ENCODE results near the gene ARHGEF1. TPM values are rescaled to one million over a fixed set of nuclear protein-coding genes. Genes with fewer than 3 reads are reported as not detected.

The ARHGEF1 gene, protein sequence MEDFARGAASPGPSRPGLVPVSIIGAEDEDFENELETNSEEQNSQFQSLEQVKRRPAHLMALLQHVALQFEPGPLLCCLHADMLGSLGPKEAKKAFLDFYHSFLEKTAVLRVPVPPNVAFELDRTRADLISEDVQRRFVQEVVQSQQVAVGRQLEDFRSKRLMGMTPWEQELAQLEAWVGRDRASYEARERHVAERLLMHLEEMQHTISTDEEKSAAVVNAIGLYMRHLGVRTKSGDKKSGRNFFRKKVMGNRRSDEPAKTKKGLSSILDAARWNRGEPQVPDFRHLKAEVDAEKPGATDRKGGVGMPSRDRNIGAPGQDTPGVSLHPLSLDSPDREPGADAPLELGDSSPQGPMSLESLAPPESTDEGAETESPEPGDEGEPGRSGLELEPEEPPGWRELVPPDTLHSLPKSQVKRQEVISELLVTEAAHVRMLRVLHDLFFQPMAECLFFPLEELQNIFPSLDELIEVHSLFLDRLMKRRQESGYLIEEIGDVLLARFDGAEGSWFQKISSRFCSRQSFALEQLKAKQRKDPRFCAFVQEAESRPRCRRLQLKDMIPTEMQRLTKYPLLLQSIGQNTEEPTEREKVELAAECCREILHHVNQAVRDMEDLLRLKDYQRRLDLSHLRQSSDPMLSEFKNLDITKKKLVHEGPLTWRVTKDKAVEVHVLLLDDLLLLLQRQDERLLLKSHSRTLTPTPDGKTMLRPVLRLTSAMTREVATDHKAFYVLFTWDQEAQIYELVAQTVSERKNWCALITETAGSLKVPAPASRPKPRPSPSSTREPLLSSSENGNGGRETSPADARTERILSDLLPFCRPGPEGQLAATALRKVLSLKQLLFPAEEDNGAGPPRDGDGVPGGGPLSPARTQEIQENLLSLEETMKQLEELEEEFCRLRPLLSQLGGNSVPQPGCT
- polyA plus RNA-seq, result 100 to 1,000 TPM in 1 of 3 donors, 10 to 100 TPM in 2; 39.4 to 131 (median 89.0) TPM

DNA sequence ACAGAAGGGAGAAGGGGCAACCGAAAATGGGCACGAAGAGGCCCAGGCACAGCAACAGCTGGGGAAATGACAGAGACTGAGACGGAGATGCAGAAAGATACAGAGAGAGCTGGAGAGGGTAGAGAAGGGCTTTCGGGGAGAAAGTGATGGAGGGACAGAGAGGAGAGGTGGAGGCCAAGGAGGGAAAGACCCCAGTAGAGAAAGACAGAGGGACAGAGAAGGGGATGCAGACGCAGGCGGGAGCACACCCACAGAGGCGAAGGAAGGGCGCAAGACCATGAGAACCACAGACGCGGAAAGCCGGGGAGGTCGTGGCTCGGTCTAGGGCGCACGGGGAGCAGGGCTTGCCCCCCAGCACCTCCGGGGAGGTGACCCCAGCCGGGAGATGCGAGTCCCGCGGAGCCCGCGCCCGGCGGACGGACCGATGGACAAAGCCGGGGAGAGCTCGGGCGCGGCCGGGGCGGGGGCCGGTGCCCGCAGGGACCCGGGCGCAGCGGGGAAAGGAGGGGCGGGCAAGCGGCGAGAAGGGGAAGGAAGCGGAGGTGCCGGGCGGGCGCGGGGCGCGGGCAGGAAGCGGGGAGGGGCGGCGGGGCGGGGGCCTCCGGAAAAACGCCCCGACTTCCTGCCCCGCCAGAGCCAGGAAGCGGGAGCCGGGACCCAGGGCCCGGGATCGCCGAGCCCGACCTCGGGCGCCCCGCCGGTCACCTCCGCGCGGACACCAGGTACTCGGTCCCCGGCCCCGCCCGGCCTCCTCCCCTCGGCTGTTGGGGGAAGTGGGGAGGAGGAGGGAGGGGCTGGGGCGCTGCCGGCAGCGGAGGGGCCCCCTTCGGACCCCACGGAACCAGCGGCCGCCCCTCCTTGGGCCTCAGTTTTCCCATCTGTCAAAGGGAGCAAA is at the start of gene ARHGEF1:
Gene ARHGEF1 (plus strand): TSS at position 617 of the 895 bp plus-strand sequence. CDS start 4,899 bp downstream, outside the sequence.
- 1 to 8% (median 1%) methylated on average over 31 to 78 of the region's 80 CpGs for WGBS, 3 donors
- H3K27ac ChIP-seq (ENCODE audit: low read depth, low read length), result peak within 1 kb of the TSS; percentile 21

GRCh38 chr19:41837981-41838708 is 44.8 kb upstream of the ARHGEF1 start:
- no peak overlapping the region for H3K27ac ChIP-seq (ENCODE audit: low read depth, low read length)
- 44 to 61% (median 56%) methylated on average over 13 of the region's 13 CpGs for WGBS, 3 donors

- H3K27ac ChIP-seq (ENCODE audit: low read depth, low read length), result no peak overlapping the region
- WGBS, 3 donors, result 43 to 70% (median 58%) methylated on average over 2 of the region's 2 CpGs
These were observed 43.8 kb upstream of the ARHGEF1 start for GRCh38 chr19:41839211-41839610.

DNA sequence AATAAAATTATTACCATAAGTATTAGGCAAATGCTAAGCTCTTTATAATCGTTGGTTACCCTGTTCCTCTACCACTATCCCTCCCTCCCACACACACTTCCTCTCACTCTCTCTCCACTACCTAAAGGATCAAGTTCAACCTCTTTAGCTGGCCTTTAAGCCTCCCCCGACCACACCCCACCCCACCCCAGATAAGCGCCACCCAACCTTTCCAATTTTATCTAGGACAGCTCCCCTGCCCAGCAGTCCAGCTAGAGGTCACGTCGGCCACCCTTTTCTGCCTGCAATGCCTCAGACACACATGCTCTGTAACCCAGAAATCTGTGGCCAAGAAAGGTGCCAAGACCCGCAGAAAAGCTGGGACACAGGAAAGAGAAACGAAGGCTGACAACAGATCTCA is 39.6 kb upstream of the ARHGEF1 start:
- 46 to 60% (median 58%) methylated on average over 7 of the region's 7 CpGs for WGBS, 3 donors

DNA sequence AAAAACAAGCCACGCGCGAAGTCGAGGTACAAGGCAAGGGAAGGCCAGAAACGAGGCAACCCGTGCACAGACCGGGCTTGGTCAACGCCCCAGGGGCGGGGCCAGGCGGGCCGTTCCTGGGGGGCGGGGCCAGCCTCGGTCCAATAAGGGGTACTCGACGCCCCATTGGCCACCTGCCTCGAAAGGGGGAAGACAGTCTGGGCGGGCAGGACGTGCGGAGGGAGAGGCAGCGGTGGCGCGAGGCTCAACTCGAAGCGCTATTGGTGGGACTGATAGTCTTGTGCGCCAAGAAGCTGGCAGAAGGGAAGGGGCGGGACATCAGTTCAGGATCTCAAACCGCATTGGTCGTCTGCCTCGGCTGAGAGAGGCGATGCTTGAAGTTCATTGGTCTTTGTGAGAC is 38.4 kb upstream of the ARHGEF1 start, which contains the start of gene LYPD4:
Gene LYPD4 (minus strand): TSS at position 83 of the 400 bp plus-strand sequence. CDS start 5,398 bp downstream, outside the sequence.
- no peak within 1 kb of the TSS for H3K27ac ChIP-seq (ENCODE audit: low read depth, low read length)
- 79 to 88% (median 84%) methylated on average over 30 of the region's 30 CpGs for WGBS, 3 donors

More for the DNA sequence above, 39.6 kb upstream of the ARHGEF1 start:
- H3K27ac ChIP-seq (ENCODE audit: low read depth, low read length), result no peak overlapping the region

- H3K27ac ChIP-seq (ENCODE audit: low read depth, low read length), result no peak within 1 kb of the TSS
- 98 to 100% (median 100%) methylated on average over 3 of the region's 3 CpGs for WGBS, 3 donors
These were observed 38.2 kb upstream of the ARHGEF1 start, which contains the start of gene DMRTC2 for GRCh38 chr19:41845001-41845050. TSS of gene DMRTC2 (plus strand) at chr19:41845042. CDS start at chr19:41847429, 2,387 bp downstream.

- 86 to 90% (median 89%) methylated on average over 23 of the region's 23 CpGs for WGBS, 3 donors
- H3K27ac ChIP-seq (ENCODE audit: low read depth, low read length), result no peak overlapping the region
These were observed 37.9 kb upstream of the ARHGEF1 start for GRCh38 chr19:41845051-41845590.

DNA sequence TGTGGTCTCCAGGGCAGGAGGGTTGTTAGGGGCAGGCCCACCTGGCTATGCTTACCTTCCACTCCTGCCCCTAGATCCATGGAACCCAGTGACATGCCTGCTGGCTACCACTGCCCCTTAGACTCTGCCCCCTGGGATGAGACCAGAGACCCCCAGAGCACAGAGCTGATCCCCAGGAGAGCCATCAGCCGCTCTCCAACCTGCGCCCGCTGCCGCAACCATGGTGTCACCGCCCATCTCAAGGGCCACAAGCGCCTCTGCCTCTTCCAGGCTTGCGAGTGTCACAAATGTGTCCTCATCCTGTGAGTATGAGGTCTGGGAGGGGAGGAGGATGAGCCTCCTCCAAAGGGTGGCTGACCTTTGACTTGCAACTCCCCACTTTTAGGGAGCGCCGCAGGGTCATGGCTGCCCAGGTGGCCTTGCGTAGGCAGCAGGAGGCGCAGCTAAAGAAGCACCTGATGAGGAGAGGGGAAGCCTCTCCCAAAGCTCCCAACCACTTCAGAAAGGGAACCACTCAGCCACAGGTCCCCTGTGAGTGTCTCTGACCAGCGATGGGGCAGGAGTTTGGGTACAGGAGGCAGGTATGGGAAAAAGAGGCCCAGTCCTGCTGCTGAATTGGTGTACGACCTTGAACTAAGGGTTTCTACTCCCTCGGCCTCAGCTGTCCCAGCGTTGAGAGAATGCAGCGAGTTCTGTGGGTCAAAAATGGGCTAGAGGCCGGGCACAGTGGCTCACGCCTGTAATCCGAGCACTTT is 35.5 kb upstream of the ARHGEF1 start:
- 85 to 92% (median 90%) methylated on average over 19 of the region's 19 CpGs for WGBS, 3 donors

GRCh38 chr19:41848666-41849065 is 34.3 kb upstream of the ARHGEF1 start:
- H3K27ac ChIP-seq (ENCODE audit: low read depth, low read length), result no peak overlapping the region
- WGBS, 3 donors, result 80 to 86% (median 83%) methylated on average over 6 of the region's 6 CpGs

More for the DNA sequence above, 35.5 kb upstream of the ARHGEF1 start:
- H3K27ac ChIP-seq (ENCODE audit: low read depth, low read length), result no peak overlapping the region

DNA sequence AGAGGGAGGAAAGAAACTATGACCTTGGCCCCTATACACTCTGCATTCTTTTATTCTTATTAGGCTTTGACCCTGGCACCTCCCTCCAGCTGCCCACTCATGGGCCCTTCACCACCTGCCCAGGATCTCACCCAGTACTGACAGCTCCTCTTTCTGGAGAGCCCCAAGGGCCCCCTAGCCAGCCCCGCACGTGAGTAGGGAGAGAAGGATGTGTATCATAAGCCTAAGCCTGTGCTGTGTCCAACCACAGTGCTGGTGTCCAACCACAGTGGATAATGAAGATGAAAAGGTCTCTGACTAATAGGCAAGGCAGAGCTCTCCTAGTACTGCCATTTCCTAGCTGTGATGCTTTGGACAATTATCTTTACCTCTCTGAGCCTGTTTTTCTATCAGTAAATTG is 33.9 kb upstream of the ARHGEF1 start:
- WGBS, 3 donors, result 67 to 84% (median 81%) methylated on average over 2 of the region's 2 CpGs
- H3K27ac ChIP-seq (ENCODE audit: low read depth, low read length), result no peak overlapping the region

DNA sequence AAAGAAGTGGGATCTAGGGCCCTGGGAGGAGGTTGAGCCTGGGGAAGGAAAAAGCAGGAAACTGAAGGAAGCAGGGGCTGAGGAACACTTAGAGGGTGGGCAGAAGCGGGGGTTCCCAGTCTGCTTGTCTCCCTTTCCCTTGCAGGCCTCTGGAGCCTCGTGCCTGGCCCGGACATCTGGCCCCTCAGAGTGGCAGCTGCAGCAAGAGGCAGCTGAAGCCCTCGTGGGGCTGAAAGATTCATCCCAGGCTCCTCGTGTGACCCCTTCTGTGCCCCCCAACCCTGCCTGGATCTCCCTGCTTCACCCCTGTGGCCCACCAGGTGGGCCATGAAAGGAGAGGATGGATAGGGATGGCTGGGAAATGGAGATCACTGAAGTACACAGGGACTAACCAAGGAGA is 32.6 kb upstream of the ARHGEF1 start:
- WGBS, 3 donors, result 62 to 69% (median 66%) methylated on average over 5 of the region's 5 CpGs

GRCh38 chr19:41851456-41851855 is 31.5 kb upstream of the ARHGEF1 start:
- 38 to 47% (median 39%) methylated on average over 4 of the region's 4 CpGs for WGBS, 3 donors
- H3K27ac ChIP-seq (ENCODE audit: low read depth, low read length), result no peak overlapping the region

More for the DNA sequence above, 32.6 kb upstream of the ARHGEF1 start:
- no peak overlapping the region for H3K27ac ChIP-seq (ENCODE audit: low read depth, low read length)

DNA sequence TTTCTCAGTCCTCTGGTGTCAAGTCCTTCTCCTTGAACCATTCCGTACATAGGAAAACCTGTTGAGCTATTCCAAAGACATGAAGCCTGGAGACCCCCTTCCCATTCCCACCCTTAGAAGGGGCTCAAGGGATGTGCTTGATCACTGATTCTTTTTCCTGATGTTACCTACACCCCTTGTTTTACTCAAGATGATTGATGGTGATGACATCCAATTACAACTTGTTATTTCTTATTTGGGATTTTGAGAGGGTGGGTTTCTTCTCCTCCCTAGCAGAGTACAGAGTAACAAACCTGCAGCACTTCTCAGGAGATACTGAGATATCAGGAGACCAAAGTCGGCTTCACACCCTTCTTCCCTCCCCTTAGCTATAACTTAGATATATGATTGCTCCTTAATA is 29.6 kb upstream of the ARHGEF1 start:
- H3K27ac ChIP-seq (ENCODE audit: low read depth, low read length), result no peak overlapping the region
- WGBS, 3 donors, result 40 to 83% (median 68%) methylated on average over 2 of the region's 2 CpGs

DNA sequence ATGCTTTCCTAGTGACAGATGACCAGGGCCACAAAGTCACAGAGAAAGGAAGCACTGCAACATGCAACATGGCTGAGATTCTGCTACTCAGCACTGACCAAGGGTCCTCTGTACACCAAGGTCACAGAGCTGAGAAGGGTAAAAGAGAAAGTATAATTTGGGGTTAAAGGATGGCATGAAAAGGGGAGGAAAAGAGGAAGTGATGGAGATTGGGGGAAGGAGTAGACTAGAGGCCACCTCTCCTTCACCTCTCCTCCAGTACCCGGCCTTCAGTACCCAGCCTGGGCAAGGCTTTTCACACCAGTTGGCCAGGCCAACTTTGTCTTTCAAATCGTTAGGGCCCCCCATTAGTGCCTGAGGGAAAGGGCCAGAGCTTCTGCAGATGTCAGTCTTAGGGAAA is 29.2 kb upstream of the ARHGEF1 start:
- 46 to 56% (median 48%) methylated on average over 2 of the region's 2 CpGs for WGBS, 3 donors
- H3K27ac ChIP-seq (ENCODE audit: low read depth, low read length), result no peak overlapping the region

- H3K27ac ChIP-seq (ENCODE audit: low read depth, low read length), result no peak overlapping the region
- WGBS, 3 donors, result 0 to 6% (median 2%) methylated on average over 8 of the region's 8 CpGs
These were observed 23.8 kb upstream of the ARHGEF1 start for GRCh38 chr19:41859213-41859617.

GRCh38 chr19:41859618-41860418 is 23.2 kb upstream of the ARHGEF1 start, which contains the start of gene RPS19:
TSS of gene RPS19 (plus strand) at chr19:41860255. CDS start at chr19:41860775, 520 bp downstream.
- WGBS, 3 donors, result 0% methylated on average over 68 to 76 of the region's 76 CpGs
- peak within 1 kb of the TSS; percentile 71 for H3K27ac ChIP-seq (ENCODE audit: low read depth, low read length)

Data from adipose tissue (tissue), 3 donors.